Measurements from ENCODE around the gene ANGPTL3.

Gene ANGPTL3

DNA sequence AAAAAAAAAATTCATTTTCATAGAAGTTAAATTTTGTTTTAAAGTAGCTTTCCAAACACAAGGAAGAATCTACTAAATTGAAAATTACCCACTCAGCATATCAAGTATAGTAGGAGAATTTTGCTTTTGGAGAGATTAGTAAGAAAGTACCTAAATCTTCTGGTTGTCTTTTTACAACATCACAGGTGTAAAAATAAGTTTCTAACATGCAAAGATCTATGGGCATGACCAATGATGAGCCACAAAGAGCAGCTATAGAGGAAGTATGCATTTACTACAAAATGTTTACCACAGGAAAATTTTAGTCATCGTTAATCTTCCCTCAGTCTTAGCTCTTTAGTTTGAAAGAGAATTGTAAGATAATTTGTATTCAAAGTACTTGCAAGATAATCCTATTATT lies 28.1 kb downstream of the ANGPTL3 start:
- no peak for DNase-seq (ENCODE audit: low read depth in 3 of 3, low spot score in 1 of 3)

DNA sequence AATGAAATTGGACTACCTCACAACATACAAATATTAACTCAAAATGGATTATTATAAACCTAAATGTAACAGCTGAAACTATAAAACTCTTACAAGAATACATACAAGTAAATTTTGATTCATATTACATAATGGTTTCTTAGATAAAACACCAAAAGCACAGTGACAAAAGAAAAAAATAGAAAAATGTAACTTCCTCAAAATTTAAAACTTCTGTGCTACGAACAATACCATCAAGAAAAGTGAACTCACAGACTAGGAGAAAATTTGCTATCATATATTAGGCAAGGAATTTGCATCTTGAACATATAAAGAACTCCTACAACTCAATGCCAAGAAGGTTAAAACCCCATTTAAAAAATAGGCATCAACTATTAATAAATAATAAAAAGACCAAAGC lies 31.2 kb downstream of the ANGPTL3 start:
- DNase-seq (ENCODE audit: low read depth in 3 of 3, low spot score in 1 of 3), result no peak

DNA sequence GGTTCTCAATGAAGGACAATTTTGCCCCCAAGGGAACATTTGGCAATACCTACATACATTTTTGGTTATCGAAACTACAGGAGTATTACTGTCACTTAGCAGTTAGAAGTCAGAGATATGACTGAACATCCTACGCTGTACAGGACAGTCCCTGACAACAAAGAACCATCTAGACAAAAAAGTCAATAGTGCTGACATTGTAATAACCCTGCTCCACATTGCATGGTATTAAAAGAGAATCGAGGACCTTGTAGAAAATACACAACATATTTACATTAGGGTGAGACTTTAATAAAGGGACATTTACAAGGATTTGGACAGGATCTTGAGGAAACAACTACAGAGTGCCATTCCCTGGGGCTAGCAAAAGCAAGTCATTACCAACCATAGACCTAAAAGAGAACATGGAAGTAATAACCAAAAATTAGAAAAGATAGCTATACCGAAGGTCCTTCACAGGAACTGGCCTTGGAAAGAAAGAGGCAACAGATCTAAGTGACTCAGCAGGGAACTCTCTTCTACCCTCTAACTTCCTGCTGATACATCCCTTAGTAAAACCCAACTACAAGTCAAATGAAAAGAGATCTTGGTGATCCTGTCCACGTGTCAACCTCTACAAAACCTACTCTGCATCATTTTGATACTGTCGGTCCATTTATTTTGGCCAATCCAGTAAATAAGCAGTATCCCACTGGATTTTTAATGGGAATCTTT lies 40.2 kb downstream of the ANGPTL3 start:
- no peak for DNase-seq (ENCODE audit: low read depth in 3 of 3, low spot score in 1 of 3)

DNA sequence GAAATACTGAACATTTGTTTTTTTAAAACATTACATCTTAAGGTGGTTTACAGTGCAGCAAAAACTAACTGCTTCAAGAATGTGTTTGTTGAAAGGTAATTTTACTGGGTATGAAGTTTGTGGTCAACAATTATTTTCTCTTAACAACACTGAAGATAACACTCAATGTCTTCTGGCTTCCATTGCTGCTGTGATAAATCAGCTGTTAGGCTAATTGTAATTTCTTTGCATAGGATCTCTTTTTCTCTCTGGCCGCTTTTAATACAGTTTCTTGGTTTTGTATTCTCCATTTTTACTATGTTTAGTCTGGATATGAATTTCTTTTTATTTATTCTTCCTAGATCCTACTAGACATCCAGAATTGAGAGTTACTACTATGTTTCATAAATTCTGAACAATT lies 46.0 kb downstream of the ANGPTL3 start:
- DNase-seq (ENCODE audit: low read depth in 3 of 3, low spot score in 1 of 3), result no peak

DNA sequence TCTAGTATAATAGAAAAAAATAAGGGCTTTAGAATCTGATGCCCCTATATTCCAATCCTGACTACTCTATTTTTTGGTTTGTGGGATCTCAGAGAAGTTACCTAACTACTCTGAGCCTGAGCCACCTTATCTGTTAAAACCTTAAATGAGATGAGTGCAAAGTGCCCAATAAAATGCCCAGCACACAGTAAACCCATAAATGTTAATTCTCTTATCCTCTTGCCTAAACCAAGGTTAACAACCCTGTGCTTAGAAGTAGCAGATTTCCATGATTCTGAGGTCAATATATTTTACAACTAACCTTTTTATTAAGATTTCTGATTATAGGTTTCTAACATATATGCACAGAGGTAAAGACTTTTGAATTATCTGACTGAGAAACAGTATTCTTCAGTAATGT lies 55.1 kb downstream of the ANGPTL3 start:
- DNase-seq (ENCODE audit: low read depth in 3 of 3, low spot score in 1 of 3), result no peak

DNA sequence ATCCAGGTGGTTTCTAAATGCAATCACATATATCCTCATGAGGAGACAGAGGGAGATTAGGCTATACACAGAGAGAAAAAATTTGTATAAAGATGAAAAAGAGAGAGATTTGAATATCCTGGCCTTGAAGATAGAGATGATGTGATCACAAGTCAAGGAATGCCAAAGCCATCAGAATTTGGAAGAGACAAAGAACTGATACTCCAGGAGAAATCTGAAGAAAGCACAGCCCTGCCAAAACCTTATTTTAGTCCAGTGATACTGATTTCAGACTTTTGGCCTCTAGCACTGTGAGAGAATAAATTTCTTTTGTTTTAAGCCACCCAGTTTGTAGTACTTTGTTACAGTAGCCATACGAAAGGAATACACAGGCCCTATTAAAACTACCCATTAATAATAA lies 57.4 kb downstream of the ANGPTL3 start:
- DNase-seq (ENCODE audit: low read depth in 3 of 3, low spot score in 1 of 3), result no peak
